ENCODE results near the gene TMEM212.
"Not testable (repeated sequence)": the region's sequence is repeated elsewhere in the genome, so short reads cannot be mapped to it uniquely, and the experiment has no call there.

Gene TMEM212

GRCh38 chr3:171812811-171813210 lies 30.3 kb upstream of the TMEM212 start:
- H3K27ac ChIP-seq (ENCODE audit: insufficient read depth, low read length, poor library complexity, severe bottlenecking) = no peak overlapping the region
- H3K27me3 ChIP-seq (replicated peaks; ENCODE audit: control insufficient read depth, insufficient read depth, low read length, poor library complexity, severe bottlenecking) = no peaks in the 10 kb centered on the region
- H3K4me1 ChIP-seq (ENCODE audit: control insufficient read depth, insufficient read depth, low read length, poor library complexity, severe bottlenecking) = peaks cover 6% of the 10 kb centered on the region
- H3K9me3 ChIP-seq (ENCODE audit: control insufficient read depth, low read length) = no peaks in the 10 kb centered on the region
- DNase-seq = no peak
- H3K36me3 ChIP-seq (ENCODE audit: control insufficient read depth, insufficient read depth, low read length) = no peaks in the 10 kb centered on the region
- H3K4me3 ChIP-seq (ENCODE audit: insufficient read depth, low read depth, low read length, poor library complexity, severe bottlenecking) = no peak overlapping the region

GRCh38 chr3:171813278-171813896 lies 29.8 kb upstream of the TMEM212 start:
- H3K4me1 ChIP-seq (ENCODE audit: control insufficient read depth, insufficient read depth, low read length, poor library complexity, severe bottlenecking) = peaks cover 6% of the 10 kb centered on the region
- H3K27ac ChIP-seq (ENCODE audit: insufficient read depth, low read length, poor library complexity, severe bottlenecking) = no peak overlapping the region
- no peaks in the 10 kb centered on the region for H3K9me3 ChIP-seq (ENCODE audit: control insufficient read depth, low read length)
- no peaks in the 10 kb centered on the region for H3K36me3 ChIP-seq (ENCODE audit: control insufficient read depth, insufficient read depth, low read length)
- H3K4me3 ChIP-seq (ENCODE audit: insufficient read depth, low read depth, low read length, poor library complexity, severe bottlenecking) = no peak overlapping the region
- no peak for DNase-seq
- H3K27me3 ChIP-seq (replicated peaks; ENCODE audit: control insufficient read depth, insufficient read depth, low read length, poor library complexity, severe bottlenecking) = no peaks in the 10 kb centered on the region

DNA sequence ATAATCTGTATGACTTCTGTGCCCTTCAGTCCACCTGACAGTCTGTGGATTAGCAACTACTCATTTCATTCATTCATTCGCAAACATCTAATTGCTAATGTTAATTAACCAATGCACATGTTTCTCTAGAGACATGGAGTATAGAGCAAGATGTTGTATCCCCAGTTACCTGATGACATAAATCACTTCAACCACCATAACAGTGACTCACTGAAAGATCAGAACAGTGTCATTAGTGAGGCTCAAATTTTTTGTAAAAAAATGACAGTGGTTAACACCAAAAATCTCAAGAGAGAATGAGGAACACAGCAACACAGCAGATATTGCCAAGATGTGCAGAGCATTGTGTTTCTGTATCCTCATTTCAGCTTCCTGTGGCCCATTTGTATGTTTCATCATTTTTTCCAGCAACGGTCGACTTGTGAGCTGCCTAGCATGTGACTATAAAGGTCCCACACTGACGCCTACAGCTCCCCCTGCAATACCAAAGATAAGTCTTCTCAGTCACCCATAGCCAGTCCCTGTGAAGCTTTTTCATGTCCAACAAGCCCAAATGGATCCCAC lies 29.2 kb upstream of the TMEM212 start:
- peaks cover 6% of the 10 kb centered on the region for H3K4me1 ChIP-seq (ENCODE audit: control insufficient read depth, insufficient read depth, low read length, poor library complexity, severe bottlenecking)
- H3K27ac ChIP-seq (ENCODE audit: insufficient read depth, low read length, poor library complexity, severe bottlenecking) = no peak overlapping the region
- H3K4me3 ChIP-seq (ENCODE audit: insufficient read depth, low read depth, low read length, poor library complexity, severe bottlenecking) = no peak overlapping the region
- H3K9me3 ChIP-seq (ENCODE audit: control insufficient read depth, low read length) = no peaks in the 10 kb centered on the region
- no peaks in the 10 kb centered on the region for H3K36me3 ChIP-seq (ENCODE audit: control insufficient read depth, insufficient read depth, low read length)
- DNase-seq = no peak
- H3K27me3 ChIP-seq (replicated peaks; ENCODE audit: control insufficient read depth, insufficient read depth, low read length, poor library complexity, severe bottlenecking) = no peaks in the 10 kb centered on the region

DNA sequence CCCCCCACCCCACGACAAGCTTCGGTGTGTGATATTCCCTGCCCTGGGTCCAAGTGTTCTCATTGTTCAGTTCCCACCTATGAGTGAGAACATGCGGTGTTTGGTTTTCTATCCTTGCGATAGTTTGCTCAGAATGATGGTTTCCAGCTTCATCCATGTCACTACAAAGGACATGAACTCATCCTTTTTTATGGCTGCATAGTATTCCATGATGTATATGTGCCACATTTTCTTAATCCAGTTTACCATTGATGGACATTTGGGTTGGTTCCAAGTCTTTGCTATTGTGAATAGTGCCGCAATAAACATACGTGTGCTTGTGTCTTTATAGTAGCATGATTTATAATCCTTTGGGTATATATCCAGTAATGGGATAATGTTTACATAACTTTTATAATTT lies 28.5 kb upstream of the TMEM212 start:
- not testable (repeated sequence) for H3K4me1 ChIP-seq (ENCODE audit: control insufficient read depth, insufficient read depth, low read length, poor library complexity, severe bottlenecking); H3K27me3 ChIP-seq (replicated peaks; ENCODE audit: control insufficient read depth, insufficient read depth, low read length, poor library complexity, severe bottlenecking); H3K9me3 ChIP-seq (ENCODE audit: control insufficient read depth, low read length); H3K36me3 ChIP-seq (ENCODE audit: control insufficient read depth, insufficient read depth, low read length); H3K4me3 ChIP-seq (ENCODE audit: insufficient read depth, low read depth, low read length, poor library complexity, severe bottlenecking); H3K27ac ChIP-seq (ENCODE audit: insufficient read depth, low read length, poor library complexity, severe bottlenecking); DNase-seq

DNA sequence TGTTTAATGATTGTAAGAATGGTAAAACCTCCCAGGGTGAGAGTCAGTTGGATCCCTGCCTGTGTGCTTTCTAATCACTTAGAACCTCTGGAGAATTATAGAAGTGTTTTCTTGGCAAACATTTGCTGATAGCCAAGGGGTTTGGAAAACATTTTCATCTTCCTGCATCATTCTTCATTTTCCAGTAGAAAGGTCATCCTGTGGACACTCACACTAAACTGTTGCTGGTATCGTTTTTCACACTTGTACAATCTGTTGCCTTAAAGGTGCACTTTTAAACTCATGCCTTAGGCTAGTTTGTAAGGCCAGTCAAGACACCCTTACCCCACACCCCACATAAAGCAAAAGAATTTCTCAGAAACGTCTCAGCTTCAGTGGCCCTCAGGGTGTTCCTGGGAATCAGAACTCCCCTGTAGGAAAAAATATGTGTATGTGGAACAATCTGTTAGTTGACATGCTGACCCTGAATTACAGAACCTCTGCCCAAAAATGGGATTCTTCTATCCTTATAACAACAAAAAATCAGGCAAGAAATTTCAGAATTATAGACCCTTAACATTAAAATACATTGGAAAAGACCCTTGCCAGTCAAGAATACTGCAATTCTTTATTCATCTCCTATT lies 27.1 kb upstream of the TMEM212 start:
- Histone ChIP-seq H3K4me1 (ENCODE audit: control insufficient read depth, insufficient read depth, low read length, poor library complexity, severe bottlenecking) (no peaks in the 10 kb centered on the region), H3K9me3 (ENCODE audit: control insufficient read depth, low read length) (no peaks in the 10 kb centered on the region), H3K4me3 (ENCODE audit: insufficient read depth, low read depth, low read length, poor library complexity, severe bottlenecking) (no peak overlapping the region), H3K27ac (ENCODE audit: insufficient read depth, low read length, poor library complexity, severe bottlenecking) (no peak overlapping the region), H3K36me3 (ENCODE audit: control insufficient read depth, insufficient read depth, low read length) (no peaks in the 10 kb centered on the region), H3K27me3 (replicated peaks; ENCODE audit: control insufficient read depth, insufficient read depth, low read length, poor library complexity, severe bottlenecking) (no peaks in the 10 kb centered on the region)
- DNase-seq = no peak

DNA sequence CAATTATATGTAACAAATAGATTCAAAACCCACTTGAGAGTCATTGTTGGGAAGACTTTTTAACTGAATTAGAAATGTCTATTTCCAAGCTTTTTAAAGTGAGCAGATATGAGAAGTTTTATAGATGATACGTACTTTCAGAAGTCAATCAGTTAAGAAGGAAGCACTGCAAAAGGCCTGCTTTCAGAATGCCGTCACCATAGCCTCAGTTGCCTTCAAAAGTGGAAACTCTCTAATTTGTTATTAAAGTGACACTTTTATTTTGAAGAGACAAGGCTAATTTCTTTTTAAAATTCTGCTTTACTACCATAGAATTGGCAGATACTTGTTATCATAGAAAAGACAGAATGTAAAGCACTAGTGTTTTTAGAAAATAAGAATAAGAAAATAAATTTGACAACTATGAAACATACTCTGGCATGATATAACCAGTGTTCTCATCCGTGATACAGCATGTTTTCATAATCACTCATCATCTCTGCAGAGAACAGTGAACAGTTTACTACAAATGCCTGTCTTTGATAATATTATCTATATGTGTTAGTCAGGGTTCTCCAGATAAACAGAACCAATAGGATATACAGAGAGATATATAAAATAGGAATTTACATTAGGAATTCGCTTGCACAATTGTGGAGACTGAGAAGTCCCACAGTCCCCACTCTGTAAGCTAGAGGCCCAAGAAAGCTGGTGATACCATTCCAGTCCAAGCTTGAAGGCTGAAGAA lies 25.9 kb upstream of the TMEM212 start:
- no peaks in the 10 kb centered on the region for H3K4me1 ChIP-seq (ENCODE audit: control insufficient read depth, insufficient read depth, low read length, poor library complexity, severe bottlenecking)
- no peaks in the 10 kb centered on the region for H3K36me3 ChIP-seq (ENCODE audit: control insufficient read depth, insufficient read depth, low read length)
- no peak for DNase-seq
- H3K9me3 ChIP-seq (ENCODE audit: control insufficient read depth, low read length) = no peaks in the 10 kb centered on the region
- no peaks in the 10 kb centered on the region for H3K27me3 ChIP-seq (replicated peaks; ENCODE audit: control insufficient read depth, insufficient read depth, low read length, poor library complexity, severe bottlenecking)
- no peak overlapping the region for H3K4me3 ChIP-seq (ENCODE audit: insufficient read depth, low read depth, low read length, poor library complexity, severe bottlenecking)
- H3K27ac ChIP-seq (ENCODE audit: insufficient read depth, low read length, poor library complexity, severe bottlenecking) = no peak overlapping the region

DNA sequence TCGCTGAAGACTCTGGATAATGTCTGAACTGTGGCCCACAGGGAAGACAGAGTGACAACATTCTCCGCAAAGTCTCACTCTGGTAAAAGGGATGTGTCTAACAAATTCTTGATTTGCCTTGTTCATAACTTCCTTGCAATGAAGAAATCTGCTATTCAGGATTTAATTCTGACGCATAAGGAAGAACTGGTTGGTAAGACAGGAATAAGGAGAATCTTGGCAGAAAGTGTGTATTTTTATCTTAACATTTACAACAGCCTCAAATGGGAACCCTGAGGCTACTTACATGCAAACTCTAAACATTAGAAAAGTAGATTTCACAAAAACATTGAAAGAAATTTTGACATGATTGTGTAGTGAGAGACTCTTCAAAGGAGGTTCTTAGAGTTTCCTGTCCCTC lies 22.1 kb upstream of the TMEM212 start:
- no peak overlapping the region for H3K27ac ChIP-seq (ENCODE audit: insufficient read depth, low read length, poor library complexity, severe bottlenecking)
- no peaks in the 10 kb centered on the region for H3K9me3 ChIP-seq (ENCODE audit: control insufficient read depth, low read length)
- H3K27me3 ChIP-seq (replicated peaks; ENCODE audit: control insufficient read depth, insufficient read depth, low read length, poor library complexity, severe bottlenecking) = no peaks in the 10 kb centered on the region
- no peak for DNase-seq
- no peaks in the 10 kb centered on the region for H3K4me1 ChIP-seq (ENCODE audit: control insufficient read depth, insufficient read depth, low read length, poor library complexity, severe bottlenecking)
- H3K36me3 ChIP-seq (ENCODE audit: control insufficient read depth, insufficient read depth, low read length) = no peaks in the 10 kb centered on the region
- H3K4me3 ChIP-seq (ENCODE audit: insufficient read depth, low read depth, low read length, poor library complexity, severe bottlenecking) = no peak overlapping the region

DNA sequence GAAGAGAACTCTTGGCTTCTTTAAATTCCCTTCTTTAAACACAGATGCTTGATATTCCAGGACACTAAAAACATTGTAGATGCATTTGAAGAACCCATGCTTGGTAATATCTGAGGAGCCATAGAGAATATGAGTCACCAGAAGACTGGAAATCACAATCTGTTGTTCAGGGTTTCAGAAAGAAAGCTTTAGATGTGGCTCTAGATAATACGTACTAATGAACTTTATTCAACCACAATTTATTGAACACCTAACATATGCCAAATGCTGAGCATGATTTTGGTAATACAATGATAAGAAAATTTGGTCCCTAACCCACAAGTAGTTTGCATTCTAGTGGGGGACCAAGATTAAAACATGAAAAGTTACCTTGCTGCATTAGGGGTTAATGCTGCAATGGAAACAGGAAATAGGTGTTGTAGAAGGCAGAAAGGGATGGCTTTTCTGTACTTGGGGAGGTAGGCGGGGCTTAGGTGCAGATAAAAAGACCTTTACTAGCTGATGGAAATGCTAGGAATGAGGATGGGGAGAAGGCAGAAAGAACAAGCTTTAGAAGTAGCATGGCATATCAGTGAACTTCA lies 21.3 kb upstream of the TMEM212 start:
- DNase-seq = no peak
- Histone ChIP-seq H3K4me3 (ENCODE audit: insufficient read depth, low read depth, low read length, poor library complexity, severe bottlenecking) (no peak overlapping the region), H3K36me3 (ENCODE audit: control insufficient read depth, insufficient read depth, low read length) (no peaks in the 10 kb centered on the region), H3K9me3 (ENCODE audit: control insufficient read depth, low read length) (no peaks in the 10 kb centered on the region), H3K27ac (ENCODE audit: insufficient read depth, low read length, poor library complexity, severe bottlenecking) (no peak overlapping the region), H3K4me1 (ENCODE audit: control insufficient read depth, insufficient read depth, low read length, poor library complexity, severe bottlenecking) (no peaks in the 10 kb centered on the region), H3K27me3 (replicated peaks; ENCODE audit: control insufficient read depth, insufficient read depth, low read length, poor library complexity, severe bottlenecking) (no peaks in the 10 kb centered on the region)

DNA sequence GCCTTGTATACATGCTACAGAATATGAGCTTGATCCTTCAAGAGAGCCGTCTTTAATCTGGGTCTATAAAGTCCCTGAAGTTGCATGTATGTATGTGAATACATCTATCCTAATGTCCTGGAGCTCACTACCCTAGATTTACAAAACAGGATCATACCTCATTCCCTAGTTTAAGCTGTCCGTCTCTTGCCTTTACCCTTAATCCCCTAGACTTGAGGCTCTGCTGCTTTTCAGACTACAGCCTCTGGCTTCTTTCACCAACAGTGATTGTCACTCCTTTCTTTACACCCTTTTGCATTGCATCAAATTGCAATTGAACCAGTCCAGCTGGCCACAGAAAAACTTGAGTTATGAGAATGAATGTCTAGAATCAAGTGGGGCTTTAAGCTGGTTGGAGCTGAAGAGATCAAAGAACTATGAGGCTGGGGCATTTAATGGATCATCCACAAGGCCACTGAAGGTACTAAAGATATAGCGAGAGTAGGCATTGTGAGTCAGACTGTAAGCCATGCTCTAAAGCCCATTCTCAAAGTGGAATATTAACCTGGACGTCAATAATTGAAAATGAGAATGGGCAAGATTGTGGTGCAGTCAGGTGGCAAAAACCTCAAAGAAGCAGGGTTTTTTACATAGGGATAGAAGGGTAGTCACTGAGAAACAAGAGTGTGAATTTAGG lies 20.6 kb upstream of the TMEM212 start:
- no peaks in the 10 kb centered on the region for H3K36me3 ChIP-seq (ENCODE audit: control insufficient read depth, insufficient read depth, low read length)
- H3K4me1 ChIP-seq (ENCODE audit: control insufficient read depth, insufficient read depth, low read length, poor library complexity, severe bottlenecking) = no peaks in the 10 kb centered on the region
- H3K9me3 ChIP-seq (ENCODE audit: control insufficient read depth, low read length) = no peaks in the 10 kb centered on the region
- DNase-seq = no peak
- H3K27me3 ChIP-seq (replicated peaks; ENCODE audit: control insufficient read depth, insufficient read depth, low read length, poor library complexity, severe bottlenecking) = no peaks in the 10 kb centered on the region
- no peak overlapping the region for H3K27ac ChIP-seq (ENCODE audit: insufficient read depth, low read length, poor library complexity, severe bottlenecking)
- H3K4me3 ChIP-seq (ENCODE audit: insufficient read depth, low read depth, low read length, poor library complexity, severe bottlenecking) = no peak overlapping the region
